Thyroid gland (tissue), 4 donors: Measurements from ENCODE around the gene CNNM1.

Experiments used
- POLR2A ChIP-seq, 2 donors: fragments of 450-650 bp; IDR thresholded peaks; one replicate each; pipeline ENCODE4 v1.6.1; 2017; ENCODE audit warnings: antibody characterized with exemption in 2 of 2, mild to moderate bottlenecking in 2 of 2, moderate library complexity in 1 of 2
- TF ChIP-seq, protein P1 (sequence below), 6 experiments: fragments of 200-600 bp in 3 of 6; fragments of 450-650 bp in 3 of 6; sonication (generic) in 3 of 6; IDR thresholded peaks; one replicate each; pipeline ENCODE4 v1.5.1; 2016 to 2019; ENCODE audit warnings: antibody characterized with exemption in 6 of 6, mild to moderate bottlenecking in 2 of 6, inconsistent platforms in 1 of 6, moderate library complexity in 1 of 6

DNA sequence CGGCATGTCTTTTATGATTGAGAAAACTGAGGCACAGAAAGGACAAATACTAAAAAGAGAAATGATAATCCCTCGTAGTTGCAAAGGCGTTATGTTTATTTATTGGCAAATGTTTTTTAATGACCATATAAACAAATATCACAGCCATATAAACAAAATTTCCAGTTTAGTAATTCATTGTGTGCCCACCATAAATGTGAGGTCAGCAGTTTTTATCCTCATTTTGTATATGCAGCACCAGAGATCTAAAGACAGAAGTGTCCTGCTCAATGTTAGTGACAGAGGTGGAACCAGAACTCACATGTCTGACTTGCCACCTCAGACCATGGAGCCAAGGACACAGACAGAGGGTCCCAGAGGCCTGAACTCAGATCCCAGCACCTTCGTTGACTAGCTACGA is 14.1 kb downstream of the CNNM1 start:
- TF ChIP-seq, protein P1, sequence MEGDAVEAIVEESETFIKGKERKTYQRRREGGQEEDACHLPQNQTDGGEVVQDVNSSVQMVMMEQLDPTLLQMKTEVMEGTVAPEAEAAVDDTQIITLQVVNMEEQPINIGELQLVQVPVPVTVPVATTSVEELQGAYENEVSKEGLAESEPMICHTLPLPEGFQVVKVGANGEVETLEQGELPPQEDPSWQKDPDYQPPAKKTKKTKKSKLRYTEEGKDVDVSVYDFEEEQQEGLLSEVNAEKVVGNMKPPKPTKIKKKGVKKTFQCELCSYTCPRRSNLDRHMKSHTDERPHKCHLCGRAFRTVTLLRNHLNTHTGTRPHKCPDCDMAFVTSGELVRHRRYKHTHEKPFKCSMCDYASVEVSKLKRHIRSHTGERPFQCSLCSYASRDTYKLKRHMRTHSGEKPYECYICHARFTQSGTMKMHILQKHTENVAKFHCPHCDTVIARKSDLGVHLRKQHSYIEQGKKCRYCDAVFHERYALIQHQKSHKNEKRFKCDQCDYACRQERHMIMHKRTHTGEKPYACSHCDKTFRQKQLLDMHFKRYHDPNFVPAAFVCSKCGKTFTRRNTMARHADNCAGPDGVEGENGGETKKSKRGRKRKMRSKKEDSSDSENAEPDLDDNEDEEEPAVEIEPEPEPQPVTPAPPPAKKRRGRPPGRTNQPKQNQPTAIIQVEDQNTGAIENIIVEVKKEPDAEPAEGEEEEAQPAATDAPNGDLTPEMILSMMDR (IDR thresholded peaks at IDR 0.05) = no peak
- no peak for TF ChIP-seq POLR2A (IDR thresholded peaks at IDR 0.05)
